ENCODE data around the gene LRCOL1.

Gene LRCOL1

GRCh38 chr12:132597333-132598316 lies 12.8 kb downstream of the LRCOL1 start:
- TF ChIP-seq CTCF (IDR thresholded peaks at IDR 0.05) (no peak), ZFX (IDR thresholded peaks at IDR 0.05; ENCODE audit: borderline replicate concordance) (no peak)
- no peak overlapping the region for H3K27ac ChIP-seq

- no peak overlapping the region for H3K27ac ChIP-seq
- TF ChIP-seq ZFX (IDR thresholded peaks at IDR 0.05; ENCODE audit: borderline replicate concordance) (no peak), CTCF (IDR thresholded peaks at IDR 0.05) (no peak)
Measured at GRCh38 chr12:132596016-132596415, 14.4 kb downstream of the LRCOL1 start.

GRCh38 chr12:132595183-132595582 lies 15.2 kb downstream of the LRCOL1 start:
- TF ChIP-seq ZFX (IDR thresholded peaks at IDR 0.05; ENCODE audit: borderline replicate concordance): no peak
- no peak for TF ChIP-seq CTCF (IDR thresholded peaks at IDR 0.05)
- no peak overlapping the region for H3K27ac ChIP-seq

- H3K27ac ChIP-seq: peak overlapping the region; percentile 67
- no peak for TF ChIP-seq CTCF (IDR thresholded peaks at IDR 0.05)
- no peak for TF ChIP-seq ZFX (IDR thresholded peaks at IDR 0.05; ENCODE audit: borderline replicate concordance)
Measured at GRCh38 chr12:132593938-132594358, 16.4 kb downstream of the LRCOL1 start.

GRCh38 chr12:132593521-132593920 lies 16.9 kb downstream of the LRCOL1 start:
- TF ChIP-seq CTCF (IDR thresholded peaks at IDR 0.05) (no peak), ZFX (IDR thresholded peaks at IDR 0.05; ENCODE audit: borderline replicate concordance) (no peak)
- H3K27ac ChIP-seq: peak overlapping the region; percentile 67

- peak overlapping the region; percentile 67 for H3K27ac ChIP-seq
- no peak for TF ChIP-seq ZFX (IDR thresholded peaks at IDR 0.05; ENCODE audit: borderline replicate concordance)
- TF ChIP-seq CTCF (IDR thresholded peaks at IDR 0.05): no peak
Measured at GRCh38 chr12:132593071-132593470, 17.3 kb downstream of the LRCOL1 start.
